Parathyroid adenoma (tissue), 2 donors: ENCODE data around the gene WDR33.

ENCODE experiments used
- H2AFZ ChIP-seq: fragments of 300-600 bp; sonication (generic); one replicate; pipeline ENCODE4 v1.7.0; 2017; ENCODE audit warnings: antibody characterized with exemption, mild to moderate bottlenecking
- H3K27ac ChIP-seq: fragments of 300-600 bp; sonication (generic); one replicate; pipeline ENCODE4 v1.7.0; 2017
- H3K27me3 ChIP-seq: fragments of 300-600 bp; sonication (generic); one replicate; pipeline ENCODE4 v1.7.0; 2017; ENCODE audit warnings: low read length; ENCODE audit not compliant: control insufficient read depth, insufficient read depth
- H3K36me3 ChIP-seq: fragments of 300-600 bp; sonication (generic); one replicate; pipeline ENCODE4 v1.7.0; 2017; ENCODE audit warnings: low read length; ENCODE audit not compliant: control insufficient read depth, insufficient read depth
- H3K4me1 ChIP-seq: fragments of 300-600 bp; sonication (generic); one replicate; pipeline ENCODE4 v1.7.0; 2017; ENCODE audit warnings: control low read depth
- H3K4me2 ChIP-seq: fragments of 300-600 bp; sonication (generic); one replicate; pipeline ENCODE4 v1.7.0; 2017; ENCODE audit warnings: low read length
- H3K4me3 ChIP-seq: fragments of 300-600 bp; sonication (generic); one replicate; pipeline ENCODE4 v1.7.0; 2017; ENCODE audit warnings: low read depth, low read length
- H3K79me2 ChIP-seq: fragments of 300-600 bp; sonication (generic); one replicate; pipeline ENCODE4 v1.7.0; 2017; ENCODE audit warnings: control low read depth
- H3K9ac ChIP-seq: fragments of 300-600 bp; sonication (generic); one replicate; pipeline ENCODE4 v1.7.0; 2017; ENCODE audit warnings: mild to moderate bottlenecking
- H3K9me3 ChIP-seq: fragments of 300-600 bp; sonication (generic); one replicate; pipeline ENCODE4 v1.7.0; 2017; ENCODE audit warnings: low read length; ENCODE audit not compliant: control insufficient read depth
- CTCF ChIP-seq: fragments of 300-600 bp; sonication (generic); IDR thresholded peaks from one replicate; pipeline ENCODE4 v1.7.0; 2017; ENCODE audit warnings: antibody characterized with exemption, mild to moderate bottlenecking
- donor health status: primary hyperparathyroidism.

WDR33 gene

GRCh38 chr2:127671557-127672302 lies 139.2 kb downstream of the WDR33 start:
- no peak for TF ChIP-seq CTCF
- Histone ChIP-seq H3K4me3 (no peak overlapping the region), H2AFZ (no peak overlapping the region), H3K9ac (no peak overlapping the region), H3K9me3 (no peaks in the 10 kb centered on the region), H3K4me1 (peaks cover 6% of the 10 kb centered on the region), H3K79me2 (no peaks in the 10 kb centered on the region), H3K27ac (no peak overlapping the region), H3K4me2 (no peak overlapping the region), H3K27me3 (no peaks in the 10 kb centered on the region), H3K36me3 (no peaks in the 10 kb centered on the region)

GRCh38 chr2:127670957-127671290 lies 140.0 kb downstream of the WDR33 start:
- H3K36me3 ChIP-seq, result no peaks in the 10 kb centered on the region
- no peaks in the 10 kb centered on the region for H3K27me3 ChIP-seq
- H2AFZ ChIP-seq, result no peak overlapping the region
- H3K4me1 ChIP-seq, result peaks cover 4% of the 10 kb centered on the region
- no peak overlapping the region for H3K4me2 ChIP-seq
- H3K9ac ChIP-seq, result no peak overlapping the region
- TF ChIP-seq CTCF, result no peak
- no peaks in the 10 kb centered on the region for H3K9me3 ChIP-seq
- no peak overlapping the region for H3K27ac ChIP-seq
- H3K4me3 ChIP-seq, result no peak overlapping the region
- H3K79me2 ChIP-seq, result no peaks in the 10 kb centered on the region

- H3K4me3 ChIP-seq, result no peak overlapping the region
- no peak overlapping the region for H2AFZ ChIP-seq
- no peak overlapping the region for H3K27ac ChIP-seq
- H3K36me3 ChIP-seq, result no peaks in the 10 kb centered on the region
- no peaks in the 10 kb centered on the region for H3K9me3 ChIP-seq
- H3K79me2 ChIP-seq, result no peaks in the 10 kb centered on the region
- no peak overlapping the region for H3K9ac ChIP-seq
- H3K4me2 ChIP-seq, result no peak overlapping the region
- H3K4me1 ChIP-seq, result no peaks in the 10 kb centered on the region
- H3K27me3 ChIP-seq, result no peaks in the 10 kb centered on the region
- no peak for TF ChIP-seq CTCF
Observed at GRCh38 chr2:127670055-127670956, 140.7 kb downstream of the WDR33 start.

- TF ChIP-seq CTCF, result no peak
- Histone ChIP-seq H3K4me3 (no peak overlapping the region), H3K27me3 (no peaks in the 10 kb centered on the region), H3K4me2 (no peak overlapping the region), H3K9ac (no peak overlapping the region), H3K36me3 (no peaks in the 10 kb centered on the region), H2AFZ (no peak overlapping the region), H3K9me3 (no peaks in the 10 kb centered on the region), H3K79me2 (no peaks in the 10 kb centered on the region), H3K4me1 (no peaks in the 10 kb centered on the region), H3K27ac (no peak overlapping the region)
Observed at GRCh38 chr2:127669056-127669455, 141.9 kb downstream of the WDR33 start.
